ENCODE data around the gene NCOA4.
"Not testable (repeated sequence)": the region's sequence is repeated elsewhere in the genome, so short reads cannot be mapped to it uniquely, and the experiment has no call there.

Gene NCOA4

GRCh38 chr10:46030091-46030937 is at the start of gene NCOA4:
TSS of gene NCOA4 (minus strand) at chr10:46030623. CDS start at chr10:46016680, 13,943 bp downstream.
- DNase-seq = peak; percentile 82

DNA sequence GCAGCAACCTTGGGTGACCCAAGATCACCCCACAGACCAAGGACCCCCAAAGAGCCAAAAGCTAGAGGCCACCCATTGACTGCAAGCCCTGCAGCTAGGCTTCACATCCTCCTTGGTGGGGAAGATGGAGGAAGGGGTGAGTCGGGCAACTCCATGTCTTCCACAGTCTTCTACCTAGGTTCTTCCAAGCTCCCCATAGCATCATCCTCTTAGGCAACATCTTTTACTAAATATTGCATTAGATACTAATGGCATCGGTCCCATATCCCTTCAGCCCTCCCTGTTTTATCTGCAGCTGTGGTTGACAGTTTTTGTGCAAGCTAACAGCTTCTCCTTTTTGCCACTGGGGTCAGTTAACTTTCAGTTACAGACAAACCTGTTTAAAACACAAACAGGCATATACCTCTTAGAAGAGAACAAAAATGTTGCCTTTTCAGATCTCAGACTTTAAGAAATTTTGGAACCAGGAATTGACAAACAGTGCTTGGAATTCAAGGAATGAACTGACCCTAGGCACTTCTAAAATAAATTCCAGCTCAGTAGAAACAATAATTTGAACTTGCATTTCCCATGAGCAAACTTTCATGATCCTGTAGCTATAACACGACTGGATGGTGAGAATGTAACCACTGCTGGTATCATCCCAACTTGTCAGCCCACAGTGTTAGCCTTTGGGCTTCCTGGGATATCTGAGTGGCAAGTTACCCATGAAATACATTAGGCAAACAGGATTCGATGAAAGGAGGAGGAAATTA is 49.6 kb upstream of the NCOA4 start:
- DNase-seq = no peak

DNA sequence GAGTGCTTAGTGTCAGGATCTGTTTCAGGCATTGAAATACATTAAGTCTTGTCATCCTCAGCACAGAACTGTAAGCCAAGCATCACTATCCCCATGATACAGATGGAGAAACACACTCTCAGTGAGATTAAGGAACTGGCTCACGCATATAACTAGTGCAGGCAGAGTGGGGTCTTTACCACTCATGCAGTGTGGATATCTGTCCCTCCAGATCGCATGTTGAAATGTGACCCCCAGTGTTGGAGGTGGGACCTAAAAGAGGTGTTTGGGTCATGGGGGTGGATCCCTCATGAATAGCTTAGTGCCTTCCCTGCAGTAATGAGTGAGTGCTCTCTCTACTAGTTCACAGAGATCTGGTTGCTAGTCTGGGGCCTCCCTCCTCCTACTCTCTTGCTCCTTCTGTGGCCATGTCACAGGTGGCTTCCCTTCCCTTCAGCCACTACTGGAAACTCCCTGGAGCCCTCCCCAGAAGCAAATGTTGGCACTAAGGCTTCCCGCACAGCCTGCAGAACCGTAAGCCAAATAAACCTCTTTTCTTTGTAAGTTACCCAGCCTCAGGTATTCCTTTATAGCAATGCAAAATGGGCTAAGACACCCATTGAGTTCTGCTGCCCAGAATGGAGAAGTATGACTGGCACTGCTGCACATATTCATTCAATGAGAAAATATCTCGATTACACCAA is 47.4 kb upstream of the NCOA4 start:
- DNase-seq = no peak

DNA sequence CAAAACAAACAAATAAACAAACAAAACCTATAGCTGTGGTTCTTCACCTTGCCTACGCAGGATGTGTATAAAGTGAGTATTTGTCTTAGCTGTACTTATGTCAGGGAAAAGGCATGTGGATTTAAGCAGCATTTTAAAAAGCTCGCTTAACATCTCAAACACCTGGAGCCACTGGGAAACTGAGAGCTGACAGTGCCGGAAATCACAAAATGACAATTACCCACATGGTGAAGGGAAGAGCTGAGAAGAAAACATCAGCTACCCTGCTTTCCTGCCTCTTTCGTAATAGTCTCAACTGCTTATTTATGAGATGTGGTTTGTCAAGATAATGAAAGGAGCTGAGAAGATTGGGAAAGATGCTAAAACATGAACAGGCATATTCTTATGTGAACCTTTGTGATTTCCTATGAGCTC is 46.7 kb upstream of the NCOA4 start:
- DNase-seq = no peak

DNA sequence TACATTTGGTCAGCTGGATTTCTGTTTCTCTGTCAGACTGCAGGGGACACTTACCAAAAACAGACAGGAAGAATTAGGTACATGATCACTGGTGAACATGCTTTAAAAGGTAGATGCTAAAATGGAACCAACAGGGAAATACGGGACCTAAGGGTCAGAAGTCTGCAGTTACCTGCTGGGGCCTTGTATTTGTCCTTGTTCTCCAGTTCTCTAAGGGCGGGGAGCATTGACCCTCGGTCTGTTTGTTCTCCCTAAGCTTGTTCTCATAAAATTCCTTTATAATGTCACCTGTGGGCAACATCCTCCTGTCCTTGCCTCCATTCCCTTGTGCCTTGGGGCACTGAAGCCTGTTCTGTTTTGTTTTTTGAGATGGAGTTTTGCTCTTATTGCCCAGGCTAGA is 45.4 kb upstream of the NCOA4 start:
- no peak for DNase-seq

DNA sequence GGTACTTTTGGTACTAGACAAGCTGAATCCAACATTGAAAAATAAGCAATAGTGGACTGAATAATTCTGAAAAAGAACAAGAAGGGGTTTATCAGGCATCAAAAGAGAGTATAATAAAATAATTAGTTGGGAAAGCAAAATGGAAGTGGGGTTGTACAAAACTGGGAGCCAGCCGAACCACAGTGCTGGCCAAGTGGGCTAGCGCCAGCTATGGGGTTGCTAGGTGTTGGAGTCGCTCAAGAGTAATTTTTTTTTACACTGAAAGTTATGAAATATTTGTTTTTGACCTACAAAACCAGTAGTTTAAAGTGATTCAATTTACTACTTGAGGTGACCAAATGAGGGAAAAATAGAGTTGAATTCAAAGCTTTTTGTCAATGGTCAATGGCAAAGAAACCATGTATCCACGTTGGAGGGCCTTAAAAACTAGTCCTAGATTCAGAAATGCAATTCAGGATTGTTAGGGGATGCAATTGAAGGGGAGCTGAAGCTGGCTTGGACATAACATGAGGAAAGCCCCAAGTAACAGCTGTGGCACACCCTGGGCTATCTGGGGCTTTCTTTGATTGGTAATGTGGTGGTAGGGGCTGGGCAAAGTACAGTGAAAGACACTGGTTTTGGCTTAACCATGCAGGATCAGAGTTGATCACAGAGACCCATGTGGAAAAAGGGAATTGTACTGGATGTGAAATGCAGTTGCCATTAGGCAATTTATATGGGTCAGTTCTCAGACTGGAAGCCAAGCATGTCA is 43.9 kb upstream of the NCOA4 start:
- no peak for DNase-seq

DNA sequence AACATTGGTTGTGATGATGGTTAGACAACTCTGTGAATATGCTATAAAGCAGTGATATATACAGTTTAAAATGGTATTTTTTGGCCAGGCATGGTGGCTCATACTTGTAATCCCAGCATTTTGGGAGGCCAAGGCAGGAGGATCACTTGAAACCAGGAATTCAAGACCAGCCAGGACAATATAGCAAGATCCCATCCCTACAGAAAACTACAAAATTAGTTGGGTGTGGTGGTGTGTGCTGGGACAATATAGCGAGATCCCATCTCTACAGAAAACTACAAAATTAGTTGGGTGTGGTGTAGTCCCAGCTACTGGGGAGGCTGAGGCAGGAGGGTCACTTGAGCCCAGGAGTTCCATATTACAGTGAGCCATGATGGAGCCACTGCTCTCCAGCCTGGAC is 43.1 kb upstream of the NCOA4 start:
- DNase-seq = no peak

DNA sequence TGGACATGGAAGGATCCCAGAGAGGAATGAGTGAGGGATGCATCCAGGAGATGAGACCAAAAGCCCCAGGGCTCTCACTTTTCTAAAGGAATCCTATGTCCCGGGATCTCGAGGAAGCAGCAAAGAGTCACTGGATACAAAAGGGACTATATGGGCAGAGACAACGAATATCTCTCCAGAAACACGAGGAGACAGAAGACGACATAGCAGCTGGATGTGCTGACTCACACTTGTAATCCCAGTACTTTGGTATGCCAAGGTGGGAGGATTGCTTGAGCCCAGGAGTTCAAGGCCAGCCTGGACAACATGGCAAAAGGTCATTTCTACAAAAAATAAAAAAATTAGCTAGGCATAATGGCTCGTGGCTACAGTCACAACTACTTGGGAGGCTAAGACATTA is 40.3 kb upstream of the NCOA4 start:
- no peak for DNase-seq

DNA sequence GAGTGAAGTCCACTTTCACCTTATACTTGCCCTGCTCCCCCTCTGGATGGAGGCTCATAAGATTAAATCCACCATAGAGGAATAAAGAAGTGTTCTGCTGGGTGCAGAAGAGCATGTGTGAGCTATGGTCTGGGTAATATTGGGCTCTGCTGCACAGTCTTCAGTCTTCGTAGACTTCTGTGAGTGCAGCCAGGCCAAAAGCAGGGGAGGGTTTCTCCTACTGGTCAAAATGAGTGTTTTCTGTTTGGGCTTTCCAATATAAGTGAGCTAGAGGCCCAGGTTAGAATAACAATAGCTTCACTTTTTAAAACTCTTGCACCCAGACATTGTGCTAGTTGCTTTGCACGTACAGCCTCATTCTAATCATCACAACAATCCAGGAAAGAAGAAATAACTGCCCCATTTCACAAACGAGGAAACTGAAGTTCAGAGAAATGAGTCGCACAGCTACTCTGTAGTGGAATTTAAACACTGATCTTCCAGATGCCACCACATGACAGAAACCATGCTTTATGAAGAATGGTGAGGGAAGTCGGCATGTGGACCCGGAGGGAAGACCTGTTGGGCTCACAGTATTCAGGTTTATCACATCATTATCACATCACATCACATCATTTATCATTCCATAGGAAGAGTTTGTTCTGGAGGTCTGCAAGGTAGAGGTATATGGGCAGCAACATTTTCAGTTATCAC is 39.5 kb upstream of the NCOA4 start:
- DNase-seq = no peak

- no peak for DNase-seq
Measured at GRCh38 chr10:46068905-46069304, 38.5 kb upstream of the NCOA4 start.

GRCh38 chr10:46068117-46068516 is 37.7 kb upstream of the NCOA4 start:
- DNase-seq = no peak

DNA sequence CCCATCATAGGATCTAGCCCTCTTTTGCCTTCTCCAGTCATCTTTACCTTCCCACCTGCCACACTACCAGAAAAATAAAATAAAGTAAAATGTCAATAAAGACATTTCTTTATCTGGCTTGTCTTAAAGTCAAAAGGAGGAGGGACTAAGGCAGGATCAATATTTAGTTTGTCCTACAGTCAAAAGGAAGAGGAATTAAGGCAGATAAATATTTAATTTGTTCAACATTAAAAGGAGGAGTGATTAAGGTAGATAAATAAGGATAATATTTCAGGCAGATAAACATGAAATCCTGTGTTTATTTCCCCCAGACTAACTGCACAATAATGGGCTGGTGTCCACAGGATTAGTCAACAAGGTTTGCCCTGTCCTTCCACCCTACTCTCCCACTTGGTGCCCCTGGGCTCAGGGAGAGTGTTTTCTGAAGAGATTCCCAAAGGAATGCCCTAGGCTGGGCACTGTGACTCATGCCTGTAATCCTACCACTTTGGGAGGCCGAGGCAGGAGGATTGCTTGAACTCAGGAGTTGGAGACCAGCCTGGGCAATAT is 33.9 kb upstream of the NCOA4 start:
- DNase-seq = no peak

DNA sequence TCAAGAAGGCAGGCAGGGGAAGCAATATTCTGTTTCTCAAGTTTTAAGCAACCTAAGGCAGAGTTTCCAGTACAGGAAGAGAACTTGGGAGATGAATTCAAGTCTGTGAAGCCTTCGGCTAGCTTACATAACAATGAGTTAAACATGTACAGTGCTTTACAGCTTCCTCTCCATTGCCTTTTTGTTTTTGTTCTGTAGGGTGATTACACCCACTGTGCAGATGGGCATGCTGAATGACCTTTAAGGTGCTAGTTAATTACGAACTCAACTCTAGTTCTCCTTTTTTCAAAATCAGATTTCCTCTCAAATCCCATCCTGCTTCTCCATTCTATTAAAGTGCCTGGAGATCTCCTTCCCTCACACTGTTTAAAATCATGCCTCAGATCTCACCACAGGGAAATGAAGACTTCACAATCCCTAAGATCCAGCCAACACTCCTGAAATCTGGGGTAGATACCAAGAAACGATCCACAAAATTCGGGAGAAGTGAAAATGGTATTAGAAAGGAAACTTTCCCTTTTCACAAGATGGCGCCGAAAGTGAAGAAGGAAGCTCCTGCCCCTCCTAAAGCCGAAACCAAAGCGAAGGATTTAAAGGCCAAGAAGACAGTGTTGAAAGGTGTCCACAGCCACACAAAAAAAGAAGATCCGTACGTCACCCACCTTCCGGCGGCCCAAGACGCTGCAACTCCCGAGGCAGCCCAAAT is 32.5 kb upstream of the NCOA4 start:
- DNase-seq = no peak

DNA sequence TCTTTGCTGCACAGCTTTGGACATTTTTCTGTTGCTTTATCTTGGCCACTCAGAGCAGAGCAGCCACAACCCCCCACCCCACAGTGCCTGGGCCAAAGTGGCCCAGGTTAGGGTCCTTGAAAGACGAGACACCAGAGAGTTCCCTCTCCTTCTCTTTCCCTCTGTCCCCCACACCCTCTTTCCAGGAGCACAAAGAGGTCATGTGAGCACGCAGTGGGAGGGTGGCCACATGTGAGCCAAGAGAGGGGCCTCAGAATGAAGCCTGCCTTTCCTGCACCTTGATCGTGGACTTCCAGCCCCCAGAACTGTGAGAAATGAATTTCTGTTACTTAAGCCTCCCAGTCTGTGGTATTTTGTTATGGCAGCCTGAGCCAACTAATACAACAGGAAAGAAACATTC is 30.3 kb upstream of the NCOA4 start:
- DNase-seq = no peak

- not testable (repeated sequence) for DNase-seq
Measured at GRCh38 chr10:46057927-46058326, 27.5 kb upstream of the NCOA4 start.

DNA sequence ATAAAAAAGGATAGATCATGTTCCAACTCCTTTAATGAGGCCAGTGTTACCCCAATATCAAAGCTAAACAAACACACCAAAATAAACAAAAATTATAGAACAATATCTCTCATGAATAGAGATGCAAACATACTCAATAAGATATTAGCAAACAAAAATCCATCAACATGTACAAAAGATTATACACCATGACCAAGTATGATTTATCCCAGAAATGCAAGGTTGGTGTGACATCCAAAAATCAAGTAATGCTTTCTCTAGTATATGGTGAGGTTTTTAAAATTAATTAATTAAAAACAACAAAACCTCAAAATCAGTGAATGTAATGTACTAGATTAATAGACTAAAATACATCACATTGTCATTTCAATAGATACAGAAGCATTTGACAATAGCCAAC is 26.6 kb upstream of the NCOA4 start:
- no peak for DNase-seq

- no peak for DNase-seq
Measured at GRCh38 chr10:46055771-46056170, 25.3 kb upstream of the NCOA4 start.

DNA sequence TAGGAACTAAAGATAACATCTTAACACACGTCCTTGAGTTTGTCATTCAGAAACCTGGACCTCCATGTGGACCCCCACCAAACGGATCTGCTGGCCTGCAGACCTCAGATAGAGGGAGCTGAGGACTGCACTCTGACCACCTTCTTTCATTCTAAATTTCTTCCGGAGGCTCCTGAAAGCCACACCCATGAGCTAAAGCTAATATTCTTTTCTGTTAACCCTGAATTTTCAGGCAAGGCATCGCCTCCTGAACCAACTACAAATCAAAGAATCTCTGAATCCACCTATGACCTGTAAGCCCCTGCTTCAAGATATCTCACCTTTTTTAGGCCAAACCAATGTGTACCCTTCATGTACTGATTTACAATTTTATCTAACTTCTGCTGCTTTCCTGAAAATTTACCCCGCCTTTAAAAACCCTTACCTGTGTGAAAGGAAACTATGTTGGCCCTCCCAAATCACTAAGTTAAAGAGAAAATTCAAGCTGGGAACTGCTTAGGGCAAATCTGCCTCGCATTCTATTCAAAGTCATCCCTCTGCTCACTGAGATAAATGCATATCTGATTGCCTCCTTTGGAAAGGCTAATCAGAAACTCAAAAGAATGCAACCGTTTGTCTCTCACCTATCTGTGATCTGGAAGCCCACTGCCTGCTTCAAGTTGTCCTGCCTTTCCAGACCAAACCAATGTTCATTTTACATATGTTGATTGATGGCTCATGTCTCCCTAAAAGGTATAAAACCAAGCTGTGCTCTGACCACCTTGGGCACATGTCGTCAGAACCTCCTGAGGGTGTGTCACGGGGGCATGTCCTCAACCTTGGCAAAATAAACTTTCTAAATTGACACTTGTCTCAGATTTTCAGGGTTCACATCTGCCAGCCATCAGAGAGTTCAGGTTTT is 23.4 kb upstream of the NCOA4 start:
- no peak for DNase-seq

DNA sequence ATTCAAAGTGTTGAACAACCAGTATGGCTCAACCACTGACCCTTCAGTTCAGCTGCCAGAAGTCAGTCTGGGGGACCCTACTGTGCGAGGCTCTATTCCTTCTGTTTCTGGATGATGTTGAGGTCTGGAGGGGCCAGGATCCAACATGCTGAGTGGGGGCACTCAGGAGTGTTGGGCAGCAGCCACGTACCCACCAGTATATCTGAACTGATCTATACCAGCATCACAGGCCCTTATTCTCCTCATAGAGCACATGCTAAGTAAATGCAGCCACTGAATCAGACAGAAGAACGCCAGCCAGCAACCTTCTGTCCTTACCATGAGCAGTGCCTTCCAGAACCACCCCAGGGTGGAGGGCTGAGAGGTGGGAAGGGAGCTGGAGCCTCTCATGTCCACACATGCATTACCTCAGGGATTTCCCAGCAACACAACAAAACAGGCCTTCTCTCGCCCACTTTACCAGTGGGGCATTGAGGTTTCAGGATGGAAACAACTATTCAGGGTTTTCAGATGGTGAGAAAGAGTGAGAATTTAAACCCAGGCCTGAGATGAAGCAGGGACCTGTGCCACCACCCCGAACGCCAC is 22.5 kb upstream of the NCOA4 start:
- DNase-seq = no peak
